ENCODE data around the gene TBC1D22A.

Gene TBC1D22A

DNA sequence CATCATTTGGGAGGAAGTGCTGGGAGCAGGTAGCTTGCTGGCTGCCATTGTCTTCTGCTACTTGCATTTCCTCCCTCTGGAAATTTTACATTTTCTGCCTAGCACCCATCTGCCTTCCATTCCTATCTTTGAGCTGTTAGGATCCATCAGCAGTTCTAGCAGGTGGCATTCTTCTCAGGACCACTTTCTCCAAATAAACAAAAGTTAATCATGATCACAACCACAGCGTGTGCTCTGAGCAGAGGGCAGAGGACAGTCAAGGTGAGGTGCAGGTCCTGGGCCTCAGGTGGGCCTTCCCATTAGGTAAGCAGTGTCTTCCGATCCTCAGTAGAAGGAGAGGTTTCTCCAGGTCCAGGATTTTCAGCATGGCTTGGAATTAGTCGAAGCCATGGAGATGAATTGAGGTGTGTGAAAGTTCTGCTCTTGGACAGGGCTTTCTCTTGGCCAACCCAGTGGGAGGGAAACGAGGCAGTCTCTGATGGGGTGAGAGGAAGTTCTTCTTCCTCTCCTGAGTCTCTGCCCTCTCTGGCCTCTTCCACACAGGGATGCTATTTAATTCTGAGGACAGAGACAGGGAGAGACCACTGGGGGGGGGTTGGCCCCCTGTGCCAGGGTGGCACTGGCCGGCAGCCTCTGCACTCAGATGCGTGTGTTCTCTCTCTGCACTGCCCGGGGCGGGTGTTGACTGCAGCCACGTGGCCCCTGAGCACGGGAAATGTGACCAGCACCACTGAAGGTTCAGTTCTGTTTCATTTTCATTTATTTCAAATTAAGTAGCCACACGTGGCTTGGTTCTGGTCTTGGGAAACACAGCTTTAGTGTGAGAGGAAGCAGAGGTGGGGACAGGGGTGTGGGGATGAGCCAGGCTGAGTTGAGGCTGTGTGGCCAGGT is 170.8 kb downstream of the TBC1D22A start:
- no peak for DNase-seq (ENCODE audit: low read depth in 2 of 2)

DNA sequence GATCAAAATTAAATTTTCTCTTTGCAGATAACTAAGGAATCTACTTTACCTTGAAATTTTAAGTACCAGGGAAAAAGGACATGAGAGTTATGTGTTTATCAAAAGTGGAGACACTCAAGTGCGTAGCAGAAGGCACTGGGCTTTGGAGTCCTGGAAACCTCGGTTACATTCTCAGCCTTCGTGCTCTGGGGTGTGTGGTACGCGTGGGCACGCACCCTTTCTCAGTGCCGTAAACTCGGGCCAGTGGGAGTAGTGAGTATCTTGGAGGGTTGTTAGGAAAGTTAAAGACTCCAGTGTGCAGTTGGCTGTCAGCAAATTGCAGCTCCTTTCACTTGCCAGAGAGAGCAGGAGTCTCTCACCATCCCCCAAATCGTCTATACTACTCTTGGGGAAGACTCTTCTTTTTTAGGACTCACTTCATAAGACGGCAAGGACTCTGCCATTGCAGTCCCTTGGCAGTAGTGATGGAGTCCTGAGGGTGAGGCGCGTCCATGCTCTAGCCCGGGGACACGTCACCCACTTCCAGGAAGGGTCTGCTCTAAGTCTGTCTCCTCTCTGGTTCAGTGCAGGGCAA is 171.8 kb downstream of the TBC1D22A start:
- no peak for DNase-seq (ENCODE audit: low read depth in 2 of 2)

DNA sequence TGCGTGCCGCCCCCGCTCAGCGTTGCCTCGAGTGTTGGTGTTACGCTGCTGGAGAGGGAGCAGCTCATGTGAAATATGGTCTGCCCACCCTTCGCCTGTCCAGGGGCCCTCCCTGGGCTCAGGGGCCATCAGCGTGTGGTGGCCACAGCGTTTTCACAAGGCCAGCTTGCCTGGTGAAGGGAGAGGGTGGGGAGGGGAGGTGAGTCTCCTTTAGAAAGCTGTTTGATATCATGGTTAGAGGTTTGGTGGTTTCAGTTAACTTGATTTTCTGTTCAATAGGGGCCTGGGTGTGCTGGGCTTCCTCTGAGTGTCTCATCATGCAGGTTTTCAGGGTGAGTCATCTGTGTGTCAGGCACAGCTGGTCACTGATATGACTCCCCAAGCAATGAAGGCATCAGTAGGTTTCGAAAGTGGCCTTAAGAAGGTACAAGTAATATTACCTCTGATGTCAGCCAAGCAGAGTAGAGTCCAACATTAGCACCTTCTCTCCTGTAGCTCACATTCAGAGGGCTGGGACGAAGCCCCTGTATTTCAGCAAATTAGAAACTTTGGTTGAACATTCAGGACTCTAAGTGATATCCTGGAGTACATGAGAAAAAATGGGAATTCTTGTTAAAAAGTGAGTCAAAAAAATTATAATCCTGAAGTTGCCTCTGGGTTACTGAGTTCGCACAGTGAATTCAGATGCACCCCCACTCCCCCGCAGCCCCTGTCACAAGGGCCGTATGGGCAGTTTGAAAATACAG is 172.5 kb downstream of the TBC1D22A start:
- DNase-seq (ENCODE audit: low read depth in 2 of 2): no peak

DNA sequence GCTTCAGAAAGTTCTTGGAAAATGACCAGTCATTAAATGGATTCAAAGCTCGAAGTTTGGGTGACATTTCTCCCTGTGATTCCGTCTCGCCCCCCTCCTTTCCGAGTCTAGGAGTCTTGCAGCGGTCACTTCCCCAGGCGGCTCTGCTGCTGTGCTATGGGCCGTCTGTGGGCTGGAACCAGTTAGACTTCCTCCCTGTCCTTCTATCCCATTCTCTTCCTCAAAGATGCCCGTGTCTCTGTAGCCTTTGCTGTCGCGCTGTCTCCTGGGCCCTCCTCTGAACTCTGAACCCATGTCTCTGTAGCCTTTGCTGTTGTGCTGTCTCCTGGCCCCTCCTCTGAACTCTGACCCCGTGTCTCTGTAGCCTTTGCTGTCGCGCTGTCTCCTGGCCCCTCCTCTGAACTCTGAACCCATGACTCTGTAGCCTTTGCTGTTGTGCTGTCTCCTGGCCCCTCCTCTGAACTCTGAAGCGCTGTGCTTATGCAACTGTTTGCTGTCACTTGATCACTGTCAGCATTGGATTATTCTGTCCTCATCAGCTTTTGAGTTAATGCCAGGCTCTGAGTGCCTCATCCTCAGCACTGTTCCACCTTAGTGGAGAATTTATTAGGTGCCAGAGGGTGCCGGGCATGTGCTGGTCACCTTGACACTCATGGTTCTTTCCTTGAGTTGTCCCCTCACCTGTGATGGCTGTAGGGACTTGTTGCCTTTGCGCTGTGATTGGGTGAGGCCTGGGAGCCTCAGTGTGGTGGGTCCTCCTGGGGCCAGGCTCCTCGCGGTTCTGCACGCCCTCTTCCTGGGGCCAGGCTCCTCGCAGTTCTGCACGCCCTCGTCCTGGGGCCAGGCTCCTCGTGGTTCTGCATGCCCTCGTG is 173.3 kb downstream of the TBC1D22A start:
- DNase-seq (ENCODE audit: low read depth in 2 of 2): no peak

DNA sequence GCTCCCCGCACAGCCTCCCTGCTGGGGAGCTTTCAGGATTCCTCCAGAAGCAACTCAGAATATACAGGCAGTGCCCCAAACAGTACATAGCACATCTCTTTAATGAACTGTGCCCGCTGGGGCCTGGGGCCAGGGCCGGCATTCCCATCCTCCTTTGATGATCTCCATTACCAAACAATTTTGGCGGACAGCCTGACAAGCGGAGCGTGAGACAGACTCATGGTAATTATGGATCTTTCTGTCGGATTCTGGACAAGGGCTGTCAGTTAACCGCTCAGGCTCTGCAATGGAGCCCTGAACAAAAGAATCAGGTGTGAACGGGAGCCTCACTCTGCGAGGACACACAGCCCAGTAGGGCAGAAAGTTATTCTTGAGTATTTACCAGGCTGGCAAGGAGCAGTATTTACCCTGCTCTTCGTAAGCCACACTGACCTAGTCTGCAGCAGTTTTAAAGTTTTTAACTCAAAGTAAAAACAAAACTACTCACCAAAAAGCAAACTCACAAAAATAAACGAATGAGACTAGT is 174.0 kb downstream of the TBC1D22A start:
- DNase-seq (ENCODE audit: low read depth in 2 of 2): no peak

DNA sequence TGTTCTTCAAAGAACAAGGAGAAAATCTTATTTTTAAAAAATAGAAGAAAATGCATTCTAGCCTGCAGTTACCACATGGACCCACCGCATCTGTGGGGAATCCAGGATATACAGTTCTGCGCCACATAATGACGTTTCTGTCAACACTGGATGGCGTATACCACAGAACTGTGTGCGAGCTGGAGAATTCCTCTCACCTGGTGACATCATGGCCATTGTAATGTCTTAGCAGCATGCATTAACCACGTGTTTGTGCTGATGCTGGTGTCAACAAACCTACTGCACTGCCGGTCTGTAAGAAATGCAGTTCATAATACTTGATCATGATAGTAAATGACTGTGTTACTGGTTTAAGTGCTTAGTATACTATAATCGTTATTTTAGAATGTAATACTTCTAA is 174.7 kb downstream of the TBC1D22A start:
- DNase-seq (ENCODE audit: low read depth in 2 of 2): no peak

DNA sequence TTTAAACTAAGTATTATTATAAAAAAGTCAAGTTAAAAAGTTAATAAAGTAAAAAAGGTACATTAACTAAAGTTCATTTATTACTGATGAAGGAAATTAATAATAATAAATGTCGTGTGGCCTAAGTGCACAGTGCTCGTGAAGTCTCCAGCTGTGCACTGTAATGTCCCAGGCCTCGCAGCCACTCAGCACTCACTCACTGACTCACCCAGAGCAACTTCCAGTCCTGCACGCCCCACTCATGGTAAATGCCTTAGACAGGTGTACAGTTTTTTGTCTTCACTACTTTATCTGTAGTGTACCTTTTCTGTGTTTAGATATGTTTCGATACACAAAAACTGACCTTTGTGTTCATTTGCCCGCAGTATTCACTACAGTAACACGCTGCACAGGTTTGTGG is 175.5 kb downstream of the TBC1D22A start:
- no peak for DNase-seq (ENCODE audit: low read depth in 2 of 2)

DNA sequence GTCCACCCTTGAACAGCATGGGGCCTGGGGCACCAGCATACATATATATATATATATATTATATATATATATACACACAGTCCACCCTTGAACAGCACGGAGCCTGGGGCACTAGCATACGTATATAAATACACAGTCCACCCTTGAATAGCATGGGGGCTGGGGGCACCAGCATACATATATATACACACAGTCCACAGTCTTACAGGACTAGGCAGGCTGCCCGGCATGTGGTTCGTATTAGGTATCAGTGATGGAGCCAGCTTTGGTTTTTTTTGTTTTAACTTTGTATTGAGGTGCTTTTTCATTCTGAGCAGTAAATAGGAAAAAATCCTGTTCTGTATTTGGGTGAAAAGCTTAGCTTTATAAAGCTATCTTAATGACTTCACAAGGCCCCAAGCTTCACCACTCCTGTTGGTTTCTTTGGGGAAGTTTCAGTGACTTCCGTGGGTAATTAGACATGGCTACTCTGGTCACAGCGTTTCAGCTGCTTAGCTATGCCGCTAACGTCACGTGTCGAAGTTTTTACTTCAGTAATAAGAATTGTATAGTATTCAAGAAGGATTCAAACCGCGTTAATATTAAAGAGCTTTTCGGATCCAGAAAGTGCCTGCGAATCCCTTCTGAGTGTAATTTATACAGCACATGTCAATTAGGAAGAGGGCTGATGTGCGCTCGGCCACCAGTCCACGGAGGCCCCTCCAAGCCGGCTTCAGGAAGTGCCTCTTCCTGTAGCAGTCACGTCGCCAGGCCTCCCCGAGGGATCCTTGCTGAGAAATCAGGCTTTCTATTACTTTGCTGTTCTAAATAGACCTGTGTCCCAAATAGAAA is 179.7 kb downstream of the TBC1D22A start:
- DNase-seq (ENCODE audit: low read depth in 2 of 2): no peak

DNA sequence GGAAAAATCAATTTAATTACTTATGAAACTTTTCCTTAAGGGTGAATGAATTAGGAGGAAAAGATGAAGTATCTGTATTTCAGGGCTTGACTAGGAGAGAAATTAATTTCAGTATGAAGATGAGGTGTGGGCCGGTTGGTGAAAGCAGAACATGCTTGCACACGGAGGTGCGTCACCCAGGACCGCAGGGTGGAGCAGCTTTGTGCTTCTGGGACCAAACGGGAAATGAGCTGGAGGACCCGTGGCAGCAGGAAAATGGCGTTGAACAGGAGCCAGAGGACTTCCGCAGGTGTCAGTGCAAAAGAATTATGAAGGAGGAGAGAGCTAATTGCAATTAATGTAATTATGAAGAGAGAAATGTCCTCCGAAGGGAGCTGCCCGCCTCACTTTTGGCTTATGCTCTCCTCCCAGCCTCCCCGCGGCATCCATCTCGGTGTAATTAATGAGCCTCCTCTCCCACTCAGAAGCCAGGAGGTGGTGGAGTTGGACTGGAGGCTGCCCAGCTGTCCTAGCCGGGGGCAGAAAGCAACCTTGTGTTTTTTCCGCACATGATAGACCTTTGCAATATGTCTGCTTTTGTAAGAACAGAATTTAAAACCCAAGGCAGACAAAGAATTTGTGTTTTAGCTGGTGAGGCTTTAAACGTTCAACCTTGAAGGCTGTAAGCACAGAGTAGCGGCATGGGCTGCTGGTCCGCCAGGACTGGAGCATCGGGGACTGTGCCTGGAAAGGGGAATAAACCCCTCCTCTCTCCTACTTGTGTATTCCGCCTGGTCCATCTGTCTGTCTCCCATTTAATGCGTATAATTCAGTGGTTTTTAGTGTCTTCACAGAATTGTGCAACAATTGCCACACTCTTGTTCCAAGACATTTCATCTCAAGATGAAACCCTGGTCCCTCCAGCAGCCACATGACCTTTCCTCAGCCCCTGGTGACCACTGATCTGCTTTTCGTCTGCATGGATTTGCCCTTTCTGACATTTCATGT is 180.6 kb downstream of the TBC1D22A start:
- DNase-seq (ENCODE audit: low read depth in 2 of 2): no peak

DNA sequence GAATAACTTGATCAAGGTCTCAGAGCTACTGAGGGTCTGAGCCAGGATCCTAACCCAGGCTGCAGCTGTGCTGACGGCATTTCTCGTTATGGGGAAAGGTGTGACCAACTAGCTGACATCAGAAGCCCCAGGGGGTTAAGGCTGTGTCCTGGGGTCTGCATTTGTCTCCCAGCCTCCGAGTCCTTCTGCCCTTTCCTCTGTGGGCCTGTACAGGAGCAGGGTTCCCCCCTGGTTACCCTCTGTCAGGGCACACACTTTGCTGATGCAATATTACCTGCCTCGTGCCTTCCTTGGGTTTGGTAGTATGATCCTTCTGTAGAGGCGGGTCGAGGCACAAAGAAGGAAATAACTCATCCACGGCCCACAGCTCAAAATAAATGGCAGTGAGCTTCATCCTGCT is 183.0 kb downstream of the TBC1D22A start:
- no peak for DNase-seq (ENCODE audit: low read depth in 2 of 2)

DNA sequence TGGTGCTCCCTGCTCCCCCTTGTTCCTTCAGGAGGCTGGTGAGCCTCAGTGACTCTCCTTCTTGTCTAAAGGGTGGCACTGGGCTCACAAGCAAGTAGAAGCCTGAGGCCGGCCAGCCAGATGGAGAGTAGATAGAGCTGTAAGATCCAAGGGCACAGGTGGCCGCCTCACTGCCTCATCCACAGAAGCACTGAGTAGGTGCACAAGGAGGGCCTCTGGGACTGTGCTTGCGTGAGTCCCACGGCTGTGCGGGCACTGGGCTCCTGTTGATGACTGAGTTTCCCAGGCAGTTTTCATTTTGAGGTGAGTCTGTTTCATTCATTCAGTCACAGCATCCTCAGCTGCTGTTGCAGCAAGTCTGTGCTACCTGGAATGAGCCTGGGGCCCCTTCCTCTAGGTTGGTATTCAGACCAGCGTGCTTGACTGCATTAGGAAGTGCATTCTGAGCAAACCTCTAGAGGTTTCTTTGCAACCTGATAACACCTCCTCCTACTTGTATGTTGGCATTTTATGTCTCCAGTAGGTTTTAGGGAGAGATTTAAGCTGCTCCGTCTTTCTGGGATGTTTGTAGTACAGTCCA is 184.0 kb downstream of the TBC1D22A start:
- no peak for DNase-seq (ENCODE audit: low read depth in 2 of 2)

DNA sequence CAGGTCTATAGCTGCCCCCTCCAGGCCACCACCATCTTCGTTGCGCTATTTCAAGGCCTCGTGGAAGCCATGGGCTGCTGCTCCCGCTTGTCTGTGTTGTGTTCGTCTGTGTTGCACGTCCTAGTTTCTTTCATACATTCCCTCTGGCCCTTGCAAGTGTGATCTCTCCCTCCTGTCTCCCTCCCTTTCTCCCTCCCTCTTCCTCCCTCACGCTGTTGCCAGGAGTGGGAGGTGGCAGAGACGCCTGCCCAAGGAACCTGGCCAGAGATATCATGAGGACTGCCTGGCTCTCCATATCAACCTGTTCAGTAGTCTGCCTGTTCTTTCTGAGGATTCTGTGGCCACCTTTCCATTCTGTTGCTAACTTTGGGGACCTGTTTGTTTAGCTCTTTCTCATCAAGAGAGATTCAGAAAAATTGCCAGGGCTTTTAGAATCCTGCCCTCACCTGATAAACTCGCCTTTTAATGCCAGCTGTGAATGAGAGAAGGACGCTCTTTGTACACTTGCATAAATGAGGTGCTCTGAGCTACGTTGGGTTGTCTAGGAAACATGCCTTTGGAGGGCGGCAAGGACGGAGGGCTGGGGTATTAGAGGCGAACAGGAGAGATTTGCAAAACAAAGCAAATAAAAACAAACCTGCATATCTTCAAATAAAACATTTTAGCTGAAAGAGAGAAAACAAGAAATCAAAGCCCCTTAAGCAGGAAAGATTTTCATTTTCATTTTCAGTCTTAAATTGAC is 185.2 kb downstream of the TBC1D22A start:
- DNase-seq (ENCODE audit: low read depth in 2 of 2): no peak

DNA sequence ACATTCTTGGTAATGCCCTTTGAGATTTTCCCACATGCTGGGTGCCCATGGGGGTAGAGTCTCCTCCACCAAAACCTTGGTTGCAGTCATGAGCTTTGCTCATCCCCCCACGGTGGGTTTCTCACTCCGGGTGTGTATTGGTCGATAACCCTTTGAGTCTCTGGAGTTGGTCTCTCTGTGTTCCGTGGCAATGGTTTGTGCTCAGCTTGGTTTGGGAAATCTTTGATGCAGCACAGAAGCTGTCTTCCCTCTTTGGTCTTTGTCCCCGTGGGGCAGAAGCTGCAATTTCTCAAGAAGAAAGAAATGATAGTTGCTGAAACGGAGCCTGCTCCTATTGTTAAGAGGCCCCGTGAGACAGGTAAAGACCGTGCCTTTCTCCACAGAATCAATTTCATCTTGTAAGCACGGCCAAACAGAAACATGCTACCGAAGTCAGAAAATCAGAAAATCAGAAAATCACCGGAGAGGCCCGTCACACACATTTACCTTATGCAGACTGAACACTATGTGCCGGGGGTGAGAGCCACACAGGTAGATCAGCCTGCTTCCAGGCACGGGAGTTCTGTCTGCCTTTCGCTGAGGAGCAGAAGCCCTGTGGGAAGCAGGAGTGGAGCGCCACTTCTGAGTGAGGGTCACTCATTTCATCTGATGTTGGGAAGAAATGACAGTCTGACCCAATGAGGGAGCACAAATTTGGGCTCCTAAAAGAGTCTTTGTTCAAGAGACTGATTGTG is 186.1 kb downstream of the TBC1D22A start:
- no peak for DNase-seq (ENCODE audit: low read depth in 2 of 2)

DNA sequence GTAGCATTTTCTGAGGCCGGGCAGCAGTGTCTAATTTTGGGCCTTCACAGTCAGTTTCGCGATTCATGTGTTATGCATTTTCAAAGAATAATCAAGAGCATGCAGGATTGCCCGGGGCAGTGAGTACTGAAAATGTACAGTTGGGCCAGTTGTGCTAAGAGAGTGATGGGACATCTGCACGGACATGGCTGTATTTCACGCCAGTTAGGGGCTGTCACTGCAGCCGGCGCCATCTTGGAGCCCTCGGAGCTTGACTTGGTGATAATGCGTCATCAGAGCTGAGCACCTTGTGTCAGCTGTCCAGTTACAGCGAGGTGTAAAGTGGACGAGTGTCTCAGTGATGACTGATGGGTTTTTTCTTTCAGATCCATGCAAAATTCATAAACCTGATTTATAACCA is 188.9 kb downstream of the TBC1D22A start:
- DNase-seq (ENCODE audit: low read depth in 2 of 2): no peak

DNA sequence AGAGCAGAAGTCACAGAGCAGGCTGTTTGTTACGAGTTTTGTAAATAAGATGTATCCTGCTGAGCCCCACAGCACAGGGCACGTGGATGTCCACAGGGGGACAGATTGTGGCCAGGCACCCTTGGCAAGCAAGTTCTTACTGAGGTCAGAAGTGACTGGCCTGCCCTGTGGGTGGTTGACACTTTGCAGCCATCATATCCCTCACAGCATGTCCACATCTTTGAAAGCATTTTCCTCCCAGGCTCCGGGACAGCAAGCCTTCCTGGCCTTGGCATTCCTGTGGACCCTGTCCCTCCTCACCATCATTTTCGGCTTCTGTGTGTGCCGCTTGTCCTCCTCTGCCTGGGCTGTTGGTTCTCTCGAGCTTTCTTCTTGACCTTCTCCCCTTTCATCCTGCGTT is 189.5 kb downstream of the TBC1D22A start:
- DNase-seq (ENCODE audit: low read depth in 2 of 2): no peak

DNA sequence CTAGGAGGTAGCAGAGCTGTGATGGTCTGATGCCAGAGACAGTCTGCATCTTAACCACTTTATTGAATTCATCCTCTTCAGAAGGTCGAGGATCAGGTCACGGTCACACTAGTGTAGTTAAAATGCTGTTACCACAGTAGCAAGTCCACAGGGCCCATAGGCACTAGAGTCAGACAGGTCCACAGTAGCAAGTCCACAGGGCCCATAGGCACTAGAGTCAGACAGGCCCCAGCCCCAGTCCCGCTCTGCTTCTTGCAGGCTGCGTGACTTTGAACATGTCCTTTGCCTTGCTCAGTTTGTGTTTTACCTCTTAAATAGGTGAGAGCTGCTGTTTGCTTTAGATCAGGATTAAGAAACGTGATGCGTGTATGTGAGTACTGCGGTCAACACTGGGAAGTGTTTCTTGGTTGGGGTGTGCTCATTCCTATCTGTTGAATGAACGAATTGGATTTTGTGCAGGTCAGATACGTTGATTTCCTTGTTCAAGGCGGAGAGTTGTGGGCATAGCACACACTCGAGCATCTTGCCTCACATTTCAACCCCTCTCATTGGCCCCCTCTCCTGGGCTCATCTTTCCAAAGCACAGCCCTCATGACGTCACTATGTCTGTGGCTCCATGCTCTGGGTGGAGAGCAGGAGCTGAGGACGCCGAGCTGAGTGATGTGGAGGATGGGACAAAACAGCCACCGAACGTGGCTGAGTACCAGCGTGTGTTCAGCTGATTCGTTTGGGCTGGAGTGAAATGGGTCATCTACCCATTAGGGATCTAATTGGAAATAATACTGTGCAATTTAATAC is 191.7 kb downstream of the TBC1D22A start:
- DNase-seq (ENCODE audit: low read depth in 2 of 2): no peak

DNA sequence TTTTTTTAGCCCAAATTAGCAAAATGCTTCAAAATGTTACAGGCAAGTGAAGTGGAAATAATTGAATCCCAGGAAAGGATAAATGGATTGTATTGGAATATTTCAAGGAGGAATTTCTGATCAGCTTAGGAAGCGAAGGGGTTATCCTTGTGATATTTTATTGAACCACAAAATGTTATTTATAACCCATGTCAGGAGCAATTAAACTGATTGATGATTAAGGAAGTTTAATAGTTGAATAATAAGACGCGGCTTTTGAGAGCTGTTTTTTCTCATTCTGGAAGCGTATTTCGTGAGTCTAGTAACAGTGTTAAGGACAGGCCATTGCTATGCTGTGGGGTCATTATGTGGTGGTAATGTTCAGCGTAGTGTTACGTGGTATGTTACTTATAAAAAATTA is 192.3 kb downstream of the TBC1D22A start:
- no peak for DNase-seq (ENCODE audit: low read depth in 2 of 2)

Data from activated CD4-positive, alpha-beta T cell treated with anti-CD3 and anti-CD28 coated beads for 24 hours (primary cell).